BE2C (cell line): ENCODE measurements around the gene PCDHB6. TPM values are rescaled to one million over a fixed set of nuclear protein-coding genes. Genes with fewer than 3 reads are reported as not detected.
"Not testable (repeated sequence)": the region's sequence is repeated elsewhere in the genome, so short reads cannot be mapped to it uniquely, and the experiment has no call there.

Source experiments
- DNase-seq: peaks from one replicate; pipeline ENCODE4 v3.0.0-alpha.2; 2020
- H3K27me3 ChIP-seq: fragments of 250-450 bp; sonication (Bioruptor Pico); 2 replicates; pipeline ENCODE4 v1.5.1; 2020; ENCODE audit warnings: mild to moderate bottlenecking
- H3K36me3 ChIP-seq: fragments of 250-450 bp; sonication (Bioruptor Pico); 2 replicates; pipeline ENCODE4 v1.5.1; 2020; ENCODE audit warnings: mild to moderate bottlenecking
- H3K4me1 ChIP-seq: fragments of 250-450 bp; sonication (Bioruptor Pico); 2 replicates; pipeline ENCODE4 v1.5.1; 2020
- H3K4me3 ChIP-seq: 2 replicates; pipeline ENCODE4 v1.5.1; 2011; ENCODE audit warnings: low read depth, low read length
- H3K9me3 ChIP-seq: fragments of 250-450 bp; sonication (Bioruptor Pico); 2 replicates; pipeline ENCODE4 v1.5.1; 2020
- polyA plus RNA-seq: library from polyadenylated mRNA; unstranded; fragments of >200 nt; gene quantifications from one replicate; pipeline ENCODE4 v1.2.1, GENCODE V29; 2012; ENCODE audit warnings: low read depth, missing spikeins; ENCODE audit not compliant: insufficient read length, insufficient read depth
- TF ChIP-seq, protein P1 (sequence below): IDR thresholded peaks from 2 replicates; pipeline ENCODE4 v1.5.1; 2012; ENCODE audit warnings: mild to moderate bottlenecking, low read depth, low read length

PCDHB6 gene
- polyA plus RNA-seq: 3.7 TPM

DNA sequence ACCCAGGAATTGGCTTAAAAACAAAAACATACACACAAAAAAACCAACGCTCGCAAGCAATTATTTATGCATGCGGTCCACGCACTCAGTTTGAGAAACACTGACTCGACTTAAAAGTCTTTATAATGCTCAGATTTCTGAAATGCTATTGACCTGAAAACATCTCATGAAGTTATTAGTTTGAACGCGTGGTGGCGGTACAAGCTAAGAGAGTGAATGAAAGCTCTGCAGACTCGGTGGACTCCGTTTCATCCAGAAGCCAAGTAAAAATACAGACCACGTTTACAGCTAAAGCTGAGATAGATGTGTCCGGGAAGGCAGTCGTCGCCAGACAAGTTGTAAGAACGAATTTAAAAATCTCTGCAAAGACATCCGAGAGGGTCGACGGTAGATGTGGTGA lies at the start of gene PCDHB6:
PCDHB6 (plus strand) TSS at position 246 of the 400 bp plus-strand sequence. CDS start 201 bp downstream, outside the sequence.
- DNase-seq: peak; percentile 66
- Histone ChIP-seq H3K27me3 (peaks cover 4% of the 10 kb centered on the region), H3K9me3 (no peaks in the 10 kb centered on the region), H3K36me3 (no peaks in the 10 kb centered on the region), H3K4me3 (peak within 1 kb of the TSS; percentile 50), H3K4me1 (no peaks in the 10 kb centered on the region)
- TF ChIP-seq, protein P1, sequence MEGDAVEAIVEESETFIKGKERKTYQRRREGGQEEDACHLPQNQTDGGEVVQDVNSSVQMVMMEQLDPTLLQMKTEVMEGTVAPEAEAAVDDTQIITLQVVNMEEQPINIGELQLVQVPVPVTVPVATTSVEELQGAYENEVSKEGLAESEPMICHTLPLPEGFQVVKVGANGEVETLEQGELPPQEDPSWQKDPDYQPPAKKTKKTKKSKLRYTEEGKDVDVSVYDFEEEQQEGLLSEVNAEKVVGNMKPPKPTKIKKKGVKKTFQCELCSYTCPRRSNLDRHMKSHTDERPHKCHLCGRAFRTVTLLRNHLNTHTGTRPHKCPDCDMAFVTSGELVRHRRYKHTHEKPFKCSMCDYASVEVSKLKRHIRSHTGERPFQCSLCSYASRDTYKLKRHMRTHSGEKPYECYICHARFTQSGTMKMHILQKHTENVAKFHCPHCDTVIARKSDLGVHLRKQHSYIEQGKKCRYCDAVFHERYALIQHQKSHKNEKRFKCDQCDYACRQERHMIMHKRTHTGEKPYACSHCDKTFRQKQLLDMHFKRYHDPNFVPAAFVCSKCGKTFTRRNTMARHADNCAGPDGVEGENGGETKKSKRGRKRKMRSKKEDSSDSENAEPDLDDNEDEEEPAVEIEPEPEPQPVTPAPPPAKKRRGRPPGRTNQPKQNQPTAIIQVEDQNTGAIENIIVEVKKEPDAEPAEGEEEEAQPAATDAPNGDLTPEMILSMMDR: peak; percentile 67

DNA sequence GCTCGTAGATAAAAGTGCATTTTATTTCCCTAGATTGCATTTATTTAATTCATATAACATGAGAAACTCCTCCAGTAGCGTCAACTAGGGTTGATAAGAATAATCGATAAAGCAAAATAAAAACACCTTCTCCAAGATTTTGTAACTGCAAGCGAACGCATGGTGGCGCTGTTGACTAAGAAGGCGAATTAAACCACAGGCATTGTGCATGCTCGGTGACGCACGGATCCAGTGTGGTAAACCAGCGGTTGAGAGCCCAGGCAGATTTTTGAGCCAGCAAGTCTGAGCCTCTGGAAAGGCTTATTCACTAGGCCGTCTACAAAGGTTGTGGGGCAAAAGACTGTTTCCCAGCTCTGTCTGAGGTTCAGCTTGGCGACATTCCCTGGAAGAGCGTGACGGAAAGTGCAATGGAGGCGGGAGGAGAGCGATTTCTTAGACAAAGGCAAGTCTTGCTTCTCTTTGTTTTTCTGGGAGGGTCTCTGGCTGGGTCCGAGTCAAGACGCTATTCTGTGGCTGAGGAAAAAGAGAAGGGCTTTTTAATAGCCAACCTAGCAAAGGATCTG lies 49.5 kb upstream of the PCDHB6 start, which contains the start of gene PCDHB3:
PCDHB3 (plus strand) TSS at position 231 of the 563 bp plus-strand sequence; CDS start at position 408, 177 bp downstream.
- TF ChIP-seq, protein P1: peak; percentile 65
- no peak within 1 kb of the TSS for H3K4me3 ChIP-seq

DNA sequence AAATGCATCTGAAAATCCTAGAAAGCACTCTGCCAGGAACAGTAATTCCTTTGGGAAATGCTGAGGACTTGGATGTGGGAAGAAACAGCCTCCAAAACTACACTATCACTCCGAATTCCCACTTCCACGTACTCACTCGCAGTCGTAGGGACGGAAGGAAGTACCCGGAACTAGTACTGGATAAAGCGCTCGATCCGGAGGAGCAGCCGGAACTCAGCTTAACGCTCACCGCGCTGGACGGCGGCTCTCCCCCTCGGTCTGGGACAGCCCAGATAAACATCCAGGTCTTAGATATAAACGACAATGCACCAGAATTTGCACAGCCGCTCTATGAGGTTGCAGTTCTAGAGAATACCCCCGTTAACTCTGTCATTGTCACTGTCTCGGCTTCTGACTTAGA lies 48.8 kb upstream of the PCDHB6 start:
- H3K27me3 ChIP-seq: no peaks in the 10 kb centered on the region
- TF ChIP-seq, protein P1: no peak
- DNase-seq: no peak
- H3K36me3 ChIP-seq: no peaks in the 10 kb centered on the region
- H3K4me1 ChIP-seq: no peaks in the 10 kb centered on the region
- no peak overlapping the region for H3K4me3 ChIP-seq
- H3K9me3 ChIP-seq: no peaks in the 10 kb centered on the region

More for the DNA sequence above, 49.5 kb upstream of the PCDHB6 start, which contains the start of gene PCDHB3:
- Histone ChIP-seq H3K9me3 (no peaks in the 10 kb centered on the region), H3K4me1 (no peaks in the 10 kb centered on the region), H3K27me3 (no peaks in the 10 kb centered on the region), H3K36me3 (no peaks in the 10 kb centered on the region)
- DNase-seq: peak; percentile 68

DNA sequence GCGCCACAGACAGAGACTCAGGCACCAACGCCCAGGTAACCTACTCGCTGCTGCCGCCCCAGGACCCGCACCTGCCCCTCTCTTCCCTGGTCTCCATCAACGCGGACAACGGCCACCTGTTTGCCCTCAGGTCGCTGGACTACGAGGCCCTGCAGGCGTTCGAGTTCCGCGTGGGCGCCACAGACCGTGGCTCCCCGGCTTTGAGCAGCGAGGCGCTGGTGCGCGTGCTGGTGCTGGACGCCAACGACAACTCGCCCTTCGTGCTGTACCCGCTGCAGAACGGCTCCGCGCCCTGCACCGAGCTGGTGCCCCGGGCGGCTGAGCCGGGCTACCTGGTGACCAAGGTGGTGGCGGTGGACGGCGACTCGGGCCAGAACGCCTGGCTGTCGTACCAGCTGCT lies 47.8 kb upstream of the PCDHB6 start:
- not testable (repeated sequence) for DNase-seq

DNA sequence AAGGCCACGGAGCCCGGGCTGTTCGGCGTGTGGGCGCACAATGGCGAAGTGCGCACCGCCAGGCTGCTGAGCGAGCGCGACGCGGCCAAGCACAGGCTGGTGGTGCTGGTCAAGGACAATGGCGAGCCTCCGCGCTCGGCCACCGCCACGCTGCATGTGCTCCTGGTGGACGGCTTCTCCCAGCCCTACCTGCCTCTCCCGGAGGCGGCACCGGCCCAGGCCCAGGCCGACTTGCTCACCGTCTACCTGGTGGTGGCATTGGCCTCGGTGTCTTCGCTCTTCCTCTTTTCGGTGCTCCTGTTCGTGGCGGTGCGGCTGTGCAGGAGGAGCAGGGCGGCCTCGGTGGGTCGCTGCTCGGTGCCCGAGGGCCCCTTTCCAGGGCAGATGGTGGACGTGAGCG lies 47.4 kb upstream of the PCDHB6 start:
- H3K9me3 ChIP-seq, H3K4me3 ChIP-seq, H3K4me1 ChIP-seq, H3K36me3 ChIP-seq, DNase-seq, H3K27me3 ChIP-seq: not testable (repeated sequence)

More for the DNA sequence above, 47.8 kb upstream of the PCDHB6 start:
- not testable (repeated sequence) for H3K27me3 ChIP-seq, H3K4me3 ChIP-seq, H3K4me1 ChIP-seq, H3K9me3 ChIP-seq, H3K36me3 ChIP-seq

DNA sequence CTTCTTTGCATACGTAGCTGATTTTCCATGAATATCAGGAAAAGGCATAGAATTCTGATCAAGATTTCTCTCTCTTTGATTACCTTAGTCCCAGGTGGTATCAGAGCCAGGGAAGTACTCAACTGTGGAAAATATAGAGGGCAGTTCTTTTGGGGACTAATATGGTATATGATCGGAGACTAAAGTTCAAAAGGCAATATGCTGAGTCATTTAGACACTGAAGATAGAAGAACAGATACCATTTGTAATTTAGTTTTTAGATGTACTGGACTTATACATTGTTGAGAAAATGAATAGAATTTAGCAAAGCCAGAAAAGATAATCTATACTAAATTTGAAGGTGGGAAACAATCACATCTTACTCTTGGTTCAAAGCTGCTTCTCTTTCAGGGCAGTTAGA lies 44.5 kb upstream of the PCDHB6 start:
- Histone ChIP-seq H3K9me3 (no peaks in the 10 kb centered on the region), H3K4me1 (no peaks in the 10 kb centered on the region), H3K36me3 (no peaks in the 10 kb centered on the region), H3K4me3 (no peak overlapping the region), H3K27me3 (no peaks in the 10 kb centered on the region)
- TF ChIP-seq, protein P1: no peak
- DNase-seq: no peak

DNA sequence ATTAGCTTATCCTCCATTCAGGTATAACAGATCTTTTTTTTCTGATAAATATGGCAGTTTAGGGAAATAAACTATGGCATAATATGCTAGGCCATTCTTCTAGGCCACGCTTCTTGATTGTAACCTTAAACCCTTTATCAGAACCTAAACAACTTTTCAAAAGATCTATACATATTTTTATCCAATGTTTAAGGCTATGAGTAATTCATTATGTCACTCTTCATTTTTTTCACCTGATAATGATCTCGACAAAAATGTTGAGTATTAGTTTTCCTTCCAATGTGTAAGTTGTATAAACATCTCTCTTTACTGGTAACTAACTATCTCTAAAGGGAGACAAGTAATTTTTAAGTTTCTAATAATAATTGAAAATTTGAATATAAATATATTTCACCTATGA lies 30.6 kb upstream of the PCDHB6 start:
- no peaks in the 10 kb centered on the region; the same call in 1 of the 2 replicates for H3K27me3 ChIP-seq
- no peak for DNase-seq
- TF ChIP-seq, protein P1: no peak
- no peaks in the 10 kb centered on the region for H3K4me1 ChIP-seq
- no peaks in the 10 kb centered on the region for H3K36me3 ChIP-seq
- no peak overlapping the region for H3K4me3 ChIP-seq
- no peaks in the 10 kb centered on the region for H3K9me3 ChIP-seq
